Activated CD4-positive, alpha-beta T cell treated with anti-CD3 and anti-CD28 coated beads, Interleukin-2, amount 50 U/mL, for 48 hours (primary cell): ENCODE data around the gene WWC2.

Experiments used
- DNase-seq, 2 experiments: peaks; one replicate each; pipeline ENCODE4 v3.0.0-alpha.2; 2020

The WWC2 gene

GRCh38 chr4:183260491-183261151 lies 161.6 kb downstream of the WWC2 start:
- DNase-seq = no peak

DNA sequence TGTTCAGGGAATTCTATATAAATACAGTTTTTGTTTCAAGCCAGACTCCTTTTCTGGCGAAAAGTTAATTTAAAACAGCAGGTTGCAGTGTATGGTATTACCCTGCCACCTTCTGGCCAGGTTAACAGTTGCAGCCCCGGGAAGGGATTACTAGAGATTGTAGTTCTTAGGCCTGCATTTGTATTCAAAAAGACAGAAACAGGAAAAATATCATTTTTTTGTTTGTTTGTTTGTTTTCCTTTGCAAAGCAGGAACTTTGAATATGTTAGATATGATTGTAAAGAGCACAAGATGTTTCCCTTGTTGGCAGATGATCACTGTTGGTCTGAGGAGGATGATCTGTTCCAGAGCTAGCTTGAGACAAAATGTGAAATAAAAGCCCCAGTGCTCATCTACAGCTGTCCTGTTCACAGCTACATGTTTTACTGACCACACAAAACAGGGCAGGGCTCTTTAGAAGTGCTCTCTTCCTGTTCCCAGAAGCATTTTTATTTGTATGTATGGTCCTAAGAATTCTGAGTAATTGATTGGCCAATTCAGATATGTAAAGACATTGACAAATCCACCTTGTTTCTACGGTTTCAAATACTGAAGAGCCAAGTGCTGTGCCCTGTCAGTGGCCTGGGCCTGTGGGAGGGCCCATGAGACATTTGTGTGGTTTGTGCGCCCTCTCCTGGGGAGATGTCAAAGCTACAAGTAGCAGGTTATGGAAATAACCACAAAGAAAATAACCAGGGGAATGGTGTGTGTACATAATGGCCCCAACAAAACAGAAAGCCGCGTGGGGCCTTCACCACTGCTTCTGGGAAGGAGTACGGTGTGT lies 163.1 kb downstream of the WWC2 start:
- peak; percentile 81 to 84 for DNase-seq

- no peak for DNase-seq
Measured at GRCh38 chr4:183262776-183263100, 163.7 kb downstream of the WWC2 start.

DNA sequence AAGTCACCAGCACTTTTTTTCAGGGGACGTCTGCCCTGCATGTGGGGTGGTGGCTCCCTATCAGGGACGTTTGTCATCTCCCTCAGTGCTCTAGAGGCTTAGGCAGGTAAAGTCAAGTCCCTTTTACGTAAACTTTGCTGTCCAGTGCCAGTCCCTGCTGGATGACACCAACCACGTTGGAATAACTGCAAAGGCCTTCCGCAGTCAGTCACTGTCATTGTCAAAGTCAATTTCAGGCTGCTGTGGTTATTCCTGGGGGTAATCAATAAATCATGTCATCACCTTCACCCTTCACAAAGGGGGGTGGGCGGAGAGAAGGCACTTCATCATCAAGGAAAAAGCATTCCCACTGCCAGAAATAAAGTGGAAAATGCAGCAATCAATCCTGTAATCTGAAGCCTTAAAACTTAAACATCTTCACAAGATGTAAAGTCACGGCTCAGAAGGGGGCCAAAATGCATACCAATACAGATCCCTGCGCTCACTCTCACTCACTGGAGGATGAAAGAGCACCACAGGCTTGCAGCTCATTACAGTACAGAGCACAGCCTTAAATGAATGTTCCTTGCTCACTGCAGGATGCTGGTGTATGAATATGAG lies 164.8 kb downstream of the WWC2 start:
- no peak for DNase-seq

GRCh38 chr4:183264614-183265013 lies 165.6 kb downstream of the WWC2 start:
- DNase-seq = no peak

DNA sequence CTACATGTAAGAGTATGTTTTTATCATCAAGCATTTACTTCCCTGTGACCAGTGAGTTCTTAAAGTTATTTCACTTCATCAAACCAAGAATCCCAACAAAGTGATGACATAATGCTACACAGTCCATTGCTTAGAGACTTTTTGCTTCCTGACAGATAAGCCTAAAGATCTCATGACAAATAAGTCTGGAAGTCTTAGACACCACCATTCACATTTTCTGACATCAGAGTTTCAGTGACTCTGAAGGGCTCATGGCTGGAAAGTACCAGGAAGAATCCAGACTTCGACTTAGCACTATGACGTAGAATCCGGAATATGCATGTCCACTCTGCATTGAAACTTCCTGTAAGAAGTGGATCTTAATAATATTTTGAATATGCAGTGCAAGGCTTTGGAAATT lies 167.3 kb downstream of the WWC2 start:
- DNase-seq = no peak

- DNase-seq = no peak
Measured at GRCh38 chr4:183268556-183268955, 169.5 kb downstream of the WWC2 start.

- no peak for DNase-seq
Measured at GRCh38 chr4:183272384-183272783, 173.3 kb downstream of the WWC2 start.

GRCh38 chr4:183276106-183276505 lies 177.0 kb downstream of the WWC2 start:
- DNase-seq = no peak

DNA sequence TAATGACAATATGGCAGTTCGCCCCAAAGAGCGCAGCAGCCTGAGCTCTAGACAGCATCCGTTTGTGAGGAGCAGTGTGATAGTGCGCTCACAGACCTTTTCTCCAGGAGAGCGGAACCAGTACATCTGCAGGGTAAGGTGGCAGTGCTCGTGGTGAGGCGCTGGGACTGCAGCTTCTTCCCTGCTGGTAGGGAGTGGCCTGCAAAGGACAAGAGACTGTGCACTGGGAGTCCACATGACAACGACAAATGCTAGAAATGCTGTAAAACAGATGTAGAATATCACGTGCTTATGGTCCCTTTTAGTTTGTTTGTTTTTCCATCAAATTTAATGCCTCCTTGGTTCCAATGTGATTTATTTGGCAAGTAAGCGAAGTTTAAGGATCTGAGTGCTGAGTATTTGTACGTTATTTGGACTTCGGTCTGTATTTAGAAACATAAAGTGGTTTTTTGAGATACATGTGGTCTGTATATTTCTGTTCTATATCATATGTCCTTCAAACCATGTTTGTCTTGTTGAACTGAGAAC lies 185.3 kb downstream of the WWC2 start:
- DNase-seq = no peak

- DNase-seq = no peak
Measured at GRCh38 chr4:183284965-183285364, 185.9 kb downstream of the WWC2 start.

DNA sequence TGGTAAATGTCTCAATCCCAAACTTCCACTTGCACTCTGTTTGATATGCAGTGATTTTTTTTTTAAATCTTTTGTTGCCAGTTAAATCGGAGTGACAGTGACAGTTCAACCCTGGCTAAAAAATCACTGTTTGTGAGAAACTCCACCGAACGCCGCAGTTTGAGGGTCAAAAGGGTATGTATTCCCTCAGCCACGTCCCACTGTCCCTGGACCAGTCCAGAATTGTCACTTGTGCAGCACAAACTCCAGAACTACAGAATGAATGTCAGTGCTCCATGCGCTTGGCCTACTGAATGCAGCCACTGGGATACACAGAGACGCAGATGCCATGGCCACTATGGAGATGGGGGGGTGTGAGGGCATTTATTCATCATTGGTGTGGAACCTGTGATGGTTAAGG lies 186.8 kb downstream of the WWC2 start:
- no peak for DNase-seq

DNA sequence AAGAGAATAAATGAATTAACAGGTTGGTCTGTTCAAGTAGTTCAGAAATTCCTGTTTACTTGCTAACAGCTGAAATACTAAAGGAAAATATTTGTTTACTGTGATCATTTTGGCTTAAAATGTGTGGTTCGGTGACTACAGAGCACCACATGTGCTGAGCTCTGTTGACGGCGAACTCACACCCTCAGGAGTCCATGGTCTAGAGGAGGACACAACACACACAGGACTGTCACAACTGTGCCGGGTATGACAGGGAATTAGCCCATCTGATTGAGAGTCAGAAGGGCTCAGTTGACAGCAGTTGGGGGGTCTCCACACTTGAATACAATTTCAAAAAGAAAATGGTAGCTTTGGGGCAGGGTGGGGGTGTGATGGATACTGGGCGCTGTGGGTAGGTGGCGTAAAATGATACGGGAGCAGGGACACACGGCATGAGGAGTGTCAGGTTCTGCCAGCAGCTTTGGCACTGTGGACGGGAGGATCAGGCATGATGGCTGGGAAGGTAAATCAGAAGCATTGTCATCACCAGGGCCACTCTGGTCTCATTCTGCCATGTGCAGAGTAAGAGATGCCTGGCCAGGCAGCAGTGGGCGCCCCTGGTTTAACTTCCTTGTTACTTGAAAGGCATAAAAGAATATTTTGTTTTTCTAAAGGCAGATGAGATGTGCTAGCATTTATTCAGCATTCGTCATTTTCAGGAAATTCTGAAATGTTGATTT lies 187.7 kb downstream of the WWC2 start:
- no peak for DNase-seq

- DNase-seq = no peak
Measured at GRCh38 chr4:183287309-183287659, 188.2 kb downstream of the WWC2 start.

DNA sequence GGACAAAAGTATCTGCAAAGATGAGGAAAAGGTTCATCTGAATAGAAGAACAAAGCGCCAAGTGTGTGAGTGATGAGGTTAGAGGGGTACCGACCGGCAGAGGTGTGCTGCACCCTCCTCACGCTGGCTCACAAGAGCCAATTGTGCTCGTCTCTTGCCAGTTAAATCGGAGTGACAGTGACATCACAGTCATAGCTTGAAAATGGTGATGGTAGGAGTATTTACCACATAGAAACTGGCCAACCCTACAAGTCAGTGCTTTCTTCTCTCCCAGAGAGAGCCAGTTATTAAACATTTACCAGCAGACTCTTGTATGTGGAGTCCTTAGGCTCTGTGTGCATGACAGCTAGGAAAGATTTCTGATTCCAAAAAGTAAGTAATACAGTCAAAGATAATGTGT lies 188.6 kb downstream of the WWC2 start:
- no peak for DNase-seq

- no peak for DNase-seq
Measured at GRCh38 chr4:183288955-183289354, 189.9 kb downstream of the WWC2 start.

DNA sequence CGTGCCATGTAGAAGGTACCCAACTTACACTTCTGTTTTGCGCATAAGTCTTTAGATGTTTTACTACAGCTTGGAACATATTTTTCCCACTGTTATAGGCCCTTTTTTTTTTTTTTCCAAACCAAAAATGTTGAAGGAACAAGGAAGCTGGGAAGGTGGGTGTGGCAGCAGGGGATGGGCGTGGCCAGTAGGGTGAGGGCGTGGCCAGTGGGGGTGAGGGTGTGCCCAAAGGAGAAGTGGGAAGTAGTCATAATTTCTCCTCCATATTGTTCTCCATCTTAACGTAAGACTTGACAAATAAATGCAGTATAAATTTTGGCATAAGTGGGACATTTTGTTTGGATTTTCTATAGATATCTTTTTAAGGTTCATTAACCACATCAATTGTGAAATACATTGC lies 190.6 kb downstream of the WWC2 start:
- peak in 1 of 2 experiments; percentile 13 for DNase-seq

- no peak for DNase-seq
Measured at GRCh38 chr4:183291070-183291469, 192.0 kb downstream of the WWC2 start.

- DNase-seq = no peak
Measured at GRCh38 chr4:183295711-183296110, 196.7 kb downstream of the WWC2 start.

DNA sequence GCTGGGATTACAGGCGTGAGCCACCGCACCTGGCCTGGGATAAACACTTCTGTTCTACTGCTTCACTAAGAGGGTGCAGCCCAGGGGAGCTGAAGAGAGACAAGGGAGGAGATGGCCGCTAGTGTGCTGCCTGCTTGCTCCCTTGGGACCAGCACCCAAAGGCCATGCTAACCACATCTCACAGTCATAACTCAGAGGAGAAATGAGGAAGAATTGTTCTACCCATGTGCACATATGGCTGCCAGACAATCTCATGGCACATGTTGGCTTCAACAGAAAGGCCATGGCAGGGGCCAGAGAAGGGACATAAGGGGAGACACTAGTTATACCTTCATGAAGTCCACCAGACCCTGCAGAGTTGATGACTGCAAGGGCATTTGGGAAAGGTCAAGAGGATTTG lies 198.6 kb downstream of the WWC2 start:
- no peak for DNase-seq

DNA sequence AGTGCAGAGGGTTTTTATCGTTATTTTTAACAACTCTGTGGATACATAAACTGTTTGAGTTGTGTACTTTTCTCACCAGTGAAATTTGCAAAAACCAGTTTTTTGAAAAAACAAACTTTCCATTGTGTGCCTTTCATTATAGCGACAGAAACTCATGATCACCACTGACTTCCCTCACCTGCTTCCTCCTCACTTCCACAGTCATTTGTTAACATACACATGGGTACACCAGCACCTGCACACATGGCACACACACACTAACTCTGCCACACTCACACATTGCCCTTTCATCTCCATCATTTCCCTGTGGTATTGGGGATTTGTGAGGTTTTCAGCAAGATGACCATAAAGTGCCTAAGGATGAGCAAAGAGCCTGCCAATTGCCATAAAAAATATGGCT lies 200.4 kb downstream of the WWC2 start:
- no peak for DNase-seq

- DNase-seq = no peak
Measured at GRCh38 chr4:183300070-183300469, 201.0 kb downstream of the WWC2 start.

DNA sequence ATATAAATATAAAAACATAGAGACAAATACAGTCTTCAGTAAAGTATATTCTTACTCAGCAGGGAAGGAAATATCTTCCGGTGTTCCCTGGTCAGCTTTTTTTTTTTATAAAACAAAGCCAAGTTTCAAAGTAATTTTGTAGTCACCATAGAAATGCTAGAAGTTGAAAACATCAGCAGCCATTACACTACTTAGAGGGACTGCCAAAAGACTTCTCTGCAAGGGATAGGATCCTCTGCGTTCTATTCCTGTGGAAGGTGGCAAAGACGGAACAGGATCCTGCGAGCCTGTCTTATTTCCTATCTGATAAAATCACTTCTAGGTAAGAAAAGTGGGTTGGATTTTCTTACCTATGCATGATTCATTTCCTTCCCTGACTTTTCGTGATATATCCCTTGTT lies 201.6 kb downstream of the WWC2 start:
- DNase-seq = no peak

DNA sequence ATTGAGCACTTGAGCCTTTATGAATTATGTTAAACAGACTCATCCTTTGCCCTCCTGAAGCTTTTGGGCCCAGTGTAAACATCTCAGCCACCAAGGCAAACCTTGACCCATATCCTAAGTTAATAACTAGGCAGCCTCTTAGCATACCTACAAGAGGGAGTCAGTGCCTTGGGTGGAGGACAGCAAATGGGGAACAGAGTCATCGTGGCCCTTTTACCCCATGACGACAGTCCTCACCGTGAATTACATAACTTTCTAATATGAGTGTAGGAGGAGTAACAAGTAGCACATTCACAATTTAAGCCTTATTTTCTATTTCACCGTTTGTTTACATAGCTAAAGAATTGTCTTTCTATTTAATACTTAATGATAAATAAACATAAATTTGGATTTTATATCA lies 204.2 kb downstream of the WWC2 start:
- DNase-seq = no peak
